Stimulated activated CD4-positive, alpha-beta T cell treated with anti-CD3 and anti-CD28 coated beads, Interleukin-2, amount 100 ng/mL, for 24 hours (primary cell): ENCODE measurements around the gene CFAP299.

Source experiments
- DNase-seq, 2 donors: peaks; one replicate each; pipeline ENCODE4 v3.0.0-alpha.2; 2020

CFAP299 gene

DNA sequence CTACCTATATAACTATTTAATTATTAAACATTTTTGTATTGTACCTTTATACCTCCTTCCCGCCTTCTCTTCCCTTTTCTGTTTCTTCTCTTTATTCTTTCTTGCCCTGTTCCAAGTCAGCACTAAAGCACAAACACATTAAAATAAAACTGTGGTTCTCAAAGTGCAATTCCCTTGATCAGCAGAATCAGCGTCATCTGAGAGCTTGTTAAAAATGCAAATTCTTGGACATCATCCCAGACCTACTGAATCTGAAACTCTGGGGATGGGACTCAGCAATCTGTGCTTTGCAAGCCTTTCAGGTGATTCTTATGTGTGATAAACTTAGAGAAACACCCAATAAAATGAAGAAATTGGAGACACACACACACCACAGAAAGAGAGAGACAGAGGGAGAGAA lies 516.5 kb downstream of the CFAP299 start:
- no peak for DNase-seq

GRCh38 chr4:80873571-80873970 lies 538.0 kb downstream of the CFAP299 start:
- DNase-seq = no peak

DNA sequence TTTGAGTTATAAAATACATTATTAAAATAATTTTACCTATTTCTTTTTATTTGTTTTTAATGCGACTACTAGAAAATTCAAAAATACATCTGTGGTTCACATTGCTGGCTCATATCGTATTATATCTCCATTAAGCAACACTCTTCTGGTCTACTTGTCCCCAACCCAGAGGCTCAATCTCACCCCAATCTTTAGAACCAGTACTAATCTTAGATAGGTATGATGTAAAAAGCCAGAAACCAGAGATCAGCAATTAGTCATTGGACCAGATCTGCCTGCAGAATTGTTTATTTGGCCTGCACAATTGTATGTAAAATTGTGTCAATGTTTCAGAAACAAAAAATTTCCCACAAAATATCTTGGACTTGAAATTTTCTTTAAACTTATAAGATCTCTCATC lies 539.4 kb downstream of the CFAP299 start:
- DNase-seq = no peak

DNA sequence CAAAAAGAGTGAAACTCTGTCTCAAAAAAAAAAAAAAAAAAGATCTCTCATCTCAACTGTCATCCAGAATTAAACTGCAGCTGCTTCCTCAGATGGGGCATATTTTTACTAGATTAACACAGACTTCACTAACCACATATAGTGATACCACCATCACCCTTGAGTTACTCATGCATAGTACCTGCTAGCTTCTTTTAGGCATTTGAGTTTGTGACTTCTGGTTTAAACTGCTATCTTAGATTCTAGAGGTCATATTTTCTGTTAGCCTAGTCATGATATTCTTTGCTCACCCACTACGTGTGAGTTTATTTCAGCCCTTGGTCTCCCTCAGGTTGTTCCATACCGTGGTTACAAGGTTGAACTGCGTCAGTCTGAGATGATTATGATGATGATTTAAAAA lies 540.1 kb downstream of the CFAP299 start:
- DNase-seq = no peak

DNA sequence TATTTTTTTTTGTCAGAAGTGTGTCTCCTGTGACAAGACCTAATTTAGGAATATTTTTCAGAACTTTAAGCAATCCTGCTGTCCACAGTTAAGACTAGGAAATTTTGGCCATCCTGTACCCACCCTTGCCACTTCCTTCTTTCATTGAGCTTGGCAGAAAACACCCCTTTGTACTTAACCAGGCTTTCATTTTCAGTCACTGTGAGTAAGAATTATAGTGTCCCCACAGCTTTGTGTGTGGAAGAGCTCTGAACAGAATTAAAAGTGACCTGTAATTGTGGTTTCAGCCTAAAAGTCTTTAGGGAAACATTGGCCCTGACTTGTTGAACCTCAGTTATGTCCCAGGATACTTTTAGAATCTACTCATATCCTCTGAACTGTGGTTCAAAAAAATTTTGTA lies 541.3 kb downstream of the CFAP299 start:
- DNase-seq = no peak

DNA sequence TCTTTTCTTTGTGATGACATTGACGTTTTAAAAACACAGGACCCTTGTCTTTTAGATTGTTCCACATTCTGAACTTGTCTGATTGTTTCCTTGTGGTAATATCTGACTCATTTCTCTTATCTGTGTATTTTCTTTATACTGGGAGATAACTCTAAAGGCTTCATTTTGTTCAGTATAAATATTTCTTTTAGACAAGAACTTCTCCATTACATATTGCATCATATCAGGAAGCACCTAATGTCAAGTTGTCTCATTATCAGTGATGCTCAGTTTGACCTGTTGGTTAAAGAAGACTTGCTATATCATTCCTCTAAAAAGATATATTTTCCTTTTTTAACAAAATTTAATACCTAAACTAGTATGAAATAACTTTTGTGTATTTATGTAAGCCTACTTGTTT lies 542.7 kb downstream of the CFAP299 start:
- no peak for DNase-seq

- no peak for DNase-seq
Measured at GRCh38 chr4:80897537-80898303, 562.2 kb downstream of the CFAP299 start.

- DNase-seq = no peak
Measured at GRCh38 chr4:80900908-80901307, 565.4 kb downstream of the CFAP299 start.

- DNase-seq = no peak
Measured at GRCh38 chr4:80903020-80903419, 567.5 kb downstream of the CFAP299 start.

GRCh38 chr4:80909938-80910337 lies 574.4 kb downstream of the CFAP299 start:
- no peak for DNase-seq

- DNase-seq = no peak
Measured at GRCh38 chr4:80911458-80911857, 575.9 kb downstream of the CFAP299 start.

- DNase-seq = no peak
Measured at GRCh38 chr4:80912350-80912749, 576.8 kb downstream of the CFAP299 start.

DNA sequence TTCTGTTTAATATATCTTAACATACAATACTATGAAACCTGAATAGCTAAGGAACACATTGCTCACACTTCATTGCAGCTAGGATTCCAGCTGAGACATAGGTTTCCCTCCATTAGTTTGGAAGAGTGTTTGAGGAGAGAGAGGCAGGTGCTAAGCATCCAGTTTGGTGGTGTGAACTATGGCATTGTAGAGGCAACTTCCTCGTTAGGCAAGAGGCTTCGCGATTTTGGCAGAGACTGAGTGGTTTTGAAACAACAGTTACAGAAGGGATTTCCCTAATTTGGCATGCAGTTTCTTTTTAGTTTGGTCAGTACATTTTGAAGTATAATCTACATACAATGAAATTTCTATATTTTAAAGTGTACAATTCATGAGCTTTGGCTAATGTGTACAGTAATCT lies 577.9 kb downstream of the CFAP299 start:
- DNase-seq = no peak

GRCh38 chr4:80916770-80917169 lies 581.2 kb downstream of the CFAP299 start:
- no peak for DNase-seq

DNA sequence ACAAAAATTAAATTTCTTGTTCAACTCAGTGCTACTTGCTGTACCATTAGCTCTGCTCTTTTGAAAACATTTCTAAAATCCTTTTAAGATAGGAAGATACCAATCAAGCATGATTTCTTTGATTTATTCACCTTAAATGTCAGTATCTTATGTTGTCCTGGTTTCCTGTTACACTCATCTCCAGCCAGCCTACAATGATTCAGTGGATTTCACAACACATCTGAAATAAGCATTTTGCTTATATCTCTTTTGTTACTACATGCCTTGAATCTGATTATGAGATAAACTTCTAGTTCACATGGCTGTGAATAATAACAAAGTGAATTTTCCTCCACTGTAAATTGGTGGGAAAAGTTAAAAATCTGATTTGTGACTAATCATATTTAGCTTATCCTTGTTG lies 582.5 kb downstream of the CFAP299 start:
- no peak for DNase-seq

DNA sequence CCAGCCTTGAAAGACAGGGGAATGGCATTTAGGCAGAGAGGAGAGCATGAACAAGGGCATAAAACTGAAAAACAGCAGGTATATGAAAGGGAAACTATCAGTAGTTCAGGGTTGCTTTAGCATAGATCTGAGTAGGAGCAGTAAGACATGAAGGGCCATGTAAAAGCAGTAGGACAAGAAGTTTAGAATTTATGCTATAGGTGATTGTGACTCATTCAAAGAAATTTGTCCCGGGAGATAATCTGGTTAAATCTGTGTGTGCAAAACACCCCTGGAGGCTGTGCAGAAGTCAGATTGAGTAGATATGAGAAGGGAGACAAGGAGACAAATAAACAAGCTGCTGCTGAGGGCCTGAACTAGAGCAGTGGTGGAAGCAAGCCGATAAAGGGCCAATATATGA lies 585.9 kb downstream of the CFAP299 start:
- no peak for DNase-seq

DNA sequence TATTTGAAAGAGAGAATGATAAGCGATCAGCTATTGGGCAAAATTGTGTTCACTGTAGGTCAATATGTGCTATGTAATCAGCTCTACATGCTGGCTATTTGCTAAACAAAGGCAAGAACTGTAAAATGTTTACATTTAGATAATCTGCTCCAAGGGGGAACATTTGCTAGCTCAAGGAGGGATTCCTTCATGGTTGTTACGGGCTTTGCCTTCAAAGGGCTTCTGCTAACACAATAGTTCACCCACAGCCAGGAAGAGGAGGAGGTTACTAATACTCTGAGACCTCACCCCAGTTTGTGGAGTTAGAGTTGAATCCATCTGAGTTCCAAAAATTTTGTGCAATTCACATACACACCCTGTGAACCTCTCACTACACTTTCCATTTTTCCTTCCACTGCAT lies 587.4 kb downstream of the CFAP299 start:
- no peak for DNase-seq

GRCh38 chr4:80925293-80925692 lies 589.8 kb downstream of the CFAP299 start:
- no peak for DNase-seq

DNA sequence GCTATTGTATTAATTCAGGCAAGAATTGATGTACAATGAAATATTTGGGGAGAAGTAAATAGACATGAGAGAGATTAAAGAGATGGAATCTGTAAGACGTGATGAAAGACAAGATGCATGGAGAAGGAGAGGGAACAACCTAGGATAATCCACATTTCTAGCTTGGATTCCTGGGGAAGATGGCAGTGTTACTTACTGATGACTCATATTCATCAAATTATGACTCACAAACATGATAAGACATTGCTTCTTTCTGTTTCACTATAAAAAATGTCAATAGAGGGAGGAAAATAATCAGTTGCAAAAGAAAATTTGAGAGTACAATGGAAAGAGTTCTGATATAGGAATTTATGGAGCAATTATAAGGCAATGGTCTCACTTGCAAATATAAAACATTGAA lies 590.9 kb downstream of the CFAP299 start:
- DNase-seq = no peak

GRCh38 chr4:80926891-80927290 lies 591.4 kb downstream of the CFAP299 start:
- DNase-seq = no peak

GRCh38 chr4:80927420-80927819 lies 591.9 kb downstream of the CFAP299 start:
- DNase-seq = no peak

DNA sequence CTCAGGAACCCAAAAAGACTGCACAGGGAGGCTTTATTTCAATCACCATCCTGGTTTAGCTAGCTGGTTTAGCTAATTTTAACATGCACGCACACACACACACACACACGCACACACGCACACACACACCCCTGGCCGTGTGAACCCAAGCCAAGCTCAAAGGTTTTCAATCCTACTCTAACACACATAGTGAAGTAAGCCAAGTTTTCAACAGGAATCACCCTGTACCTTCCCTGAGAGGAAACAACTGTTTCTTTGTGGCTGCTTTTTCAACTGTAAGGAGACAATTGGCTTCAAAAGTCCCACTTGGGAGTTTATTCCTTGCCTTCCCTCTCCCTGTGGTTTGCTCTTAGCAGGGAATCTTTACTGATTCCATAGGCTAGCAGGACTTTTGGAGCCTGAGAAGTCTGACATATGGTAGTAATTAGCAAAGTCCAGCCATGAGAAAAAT lies 596.1 kb downstream of the CFAP299 start:
- no peak for DNase-seq

- no peak for DNase-seq
Measured at GRCh38 chr4:80948141-80948540, 612.6 kb downstream of the CFAP299 start.

GRCh38 chr4:80948995-80949394 lies 613.5 kb downstream of the CFAP299 start:
- DNase-seq = no peak

- DNase-seq = no peak
Measured at GRCh38 chr4:80956421-80956820, 620.9 kb downstream of the CFAP299 start.
